Mesothelial cell of epicardium (in vitro differentiated cells): ENCODE data around the gene COL16A1. TPM values are rescaled to one million over a fixed set of nuclear protein-coding genes. Genes with fewer than 3 reads are reported as not detected.

Experiments used
- DNase-seq, 2 experiments: peaks; one replicate each; pipeline ENCODE4 v3.0.0; 2021; ENCODE audit warnings: low spot score in 2 of 2; ENCODE audit not compliant: unreplicated experiment in 2 of 2
- H3K27ac Mint-ChIP-seq: 2 replicates; pipeline ENCODE4 v1.8.0; 2021; ENCODE audit warnings: mixed read lengths
- H3K27me3 Mint-ChIP-seq: 2 replicates; pipeline ENCODE4 v1.8.0; 2021; ENCODE audit warnings: low read depth, mixed read lengths
- H3K36me3 Mint-ChIP-seq: 2 replicates; pipeline ENCODE4 v1.8.0; 2021; ENCODE audit warnings: mixed read lengths
- H3K4me1 Mint-ChIP-seq: 2 replicates; pipeline ENCODE4 v1.8.0; 2021; ENCODE audit warnings: mixed read lengths
- H3K4me3 Mint-ChIP-seq: 2 replicates; pipeline ENCODE4 v1.8.0; 2021; ENCODE audit warnings: mild to moderate bottlenecking, moderate library complexity, mixed read lengths
- H3K9me3 Mint-ChIP-seq: 2 replicates; pipeline ENCODE4 v1.8.0; 2021; ENCODE audit warnings: mixed read lengths
- CTCF ChIP-seq: fragments of 200-600 bp; sonication (generic); IDR thresholded peaks from one replicate; pipeline ENCODE4 v1.5.0; 2021; ENCODE audit warnings: antibody characterized with exemption; ENCODE audit not compliant: unreplicated experiment
- total RNA-seq: library from RNA; stranded (reverse); gene quantifications from 3 replicates; pipeline ENCODE4 v1.2.1, GENCODE V29; 2021

The COL16A1 gene
- total RNA-seq, 1 donor from 2014 or later, result 389 TPM

GRCh38 chr1:31648641-31649357, 55.0 kb downstream of the COL16A1 start:
- Mint-ChIP-seq H3K27ac (no peak overlapping the region), H3K4me3 (no peak overlapping the region), H3K36me3 (peaks cover 9% of the 10 kb centered on the region), H3K9me3 (no peaks in the 10 kb centered on the region), H3K4me1 (peaks cover 41% of the 10 kb centered on the region), H3K27me3 (no peaks in the 10 kb centered on the region)
- no peak for TF ChIP-seq CTCF
- no peak for DNase-seq

GRCh38 chr1:31648190-31648589, 55.6 kb downstream of the COL16A1 start:
- Mint-ChIP-seq H3K4me3 (no peak overlapping the region), H3K27me3 (no peaks in the 10 kb centered on the region), H3K9me3 (no peaks in the 10 kb centered on the region), H3K4me1 (peaks cover 47% of the 10 kb centered on the region), H3K27ac (no peak overlapping the region), H3K36me3 (peaks cover 4% of the 10 kb centered on the region)
- no peak for TF ChIP-seq CTCF
- DNase-seq, result no peak

- peaks cover 47% of the 10 kb centered on the region for H3K4me1 Mint-ChIP-seq
- H3K27ac Mint-ChIP-seq, result peak overlapping the region; percentile 54
- no peaks in the 10 kb centered on the region for H3K27me3 Mint-ChIP-seq
- H3K36me3 Mint-ChIP-seq, result no peaks in the 10 kb centered on the region
- no peak for TF ChIP-seq CTCF
- DNase-seq, result no peak
- H3K9me3 Mint-ChIP-seq, result no peaks in the 10 kb centered on the region
- peak overlapping the region; percentile 19 for H3K4me3 Mint-ChIP-seq
Measured at GRCh38 chr1:31647106-31647505, 56.7 kb downstream of the COL16A1 start.

GRCh38 chr1:31646259-31646960, 57.4 kb downstream of the COL16A1 start:
- Mint-ChIP-seq H3K27ac (peak overlapping the region; percentile 100), H3K9me3 (no peaks in the 10 kb centered on the region), H3K36me3 (no peaks in the 10 kb centered on the region), H3K4me1 (peaks cover 42% of the 10 kb centered on the region), H3K27me3 (no peaks in the 10 kb centered on the region), H3K4me3 (peak overlapping the region; percentile 91)
- DNase-seq, result no peak
- no peak for TF ChIP-seq CTCF

- Mint-ChIP-seq H3K9me3 (no peaks in the 10 kb centered on the region), H3K36me3 (no peaks in the 10 kb centered on the region), H3K4me1 (peaks cover 30% of the 10 kb centered on the region), H3K4me3 (peak overlapping the region; percentile 91), H3K27ac (peak overlapping the region; percentile 100), H3K27me3 (no peaks in the 10 kb centered on the region)
- DNase-seq, result no peak
- no peak for TF ChIP-seq CTCF
Measured at GRCh38 chr1:31645274-31645568, 58.6 kb downstream of the COL16A1 start.
